HCT116 (cell line): Measurements from ENCODE around the gene EYA3. TPM values are rescaled to one million over a fixed set of nuclear protein-coding genes. Genes with fewer than 3 reads are reported as not detected.

ENCODE experiments used
- ATAC-seq: fragments of 200-7000 bp; cut with Tn5 transposase; 2 replicates; pipeline ENCODE4 v1.9.1; 2020; ENCODE audit warnings: mild to moderate bottlenecking, moderate library complexity
- BruUV-seq: library from RNA; stranded (reverse); fragments of 400-500 nt; replicated peaks from 2 replicates; lab custom pipeline; 2021; lab: Mats Ljungman, UMichigan
- CTCF ChIA-PET: fragments of 300-600 bp; sonication (Branson Sonifier 250); formaldehyde crosslinking; loops from one replicate; lab custom pipeline; 2021; ENCODE audit warnings: antibody characterized with exemption; lab: Charles Lee
- POLR2A ChIA-PET: fragments of 300-600, 350-600 bp; sonication (Branson Sonifier 250); formaldehyde crosslinking; loops from one replicate; lab custom pipeline; 2021; ENCODE audit warnings: antibody characterized with exemption; lab: Charles Lee
- RAD21 ChIA-PET, 2 experiments: fragments of 300-600 bp; sonication (Branson Sonifier 250); formaldehyde crosslinking; loops; one replicate each; lab custom pipeline; 2023; ENCODE audit warnings: low total read pairs in 2 of 2; ENCODE audit not compliant: uncharacterized antibody in 2 of 2, unreplicated experiment in 2 of 2, low non-redundant PET in 1 of 2; lab: Charles Lee
- DNase-seq: peaks from one replicate; pipeline ENCODE4 v3.0.0-alpha.2; 2010; ENCODE audit warnings: low read depth, low spot score
- H2AFZ ChIP-seq: fragments of 200-600 bp; shearing (Covaris generic), sonication (generic); 2 replicates; pipeline ENCODE4 v1.6.1; 2017; ENCODE audit warnings: low read depth, mixed run types, mixed read lengths, antibody characterized with exemption, low read length; ENCODE audit not compliant: poor library complexity, severe bottlenecking
- H3K27ac ChIP-seq: 2 replicates; pipeline ENCODE4 v1.5.1; 2012; ENCODE audit warnings: low read depth, low read length
- H3K27me3 ChIP-seq: fragments of 200-600 bp; sonication (generic); 2 replicates; pipeline ENCODE4 v1.6.1; 2016; ENCODE audit warnings: mixed run types, low read length, mixed read lengths; ENCODE audit not compliant: insufficient read depth
- H3K36me3 ChIP-seq, 2 experiments: fragments of 200-500 bp in 1 of 2; fragments of 200-600 bp in 1 of 2; sonication (Bioruptor generic) in 1 of 2; sonication (generic) in 1 of 2; 2 replicates each; pipeline versions ENCODE4 v1.5.1 to v1.6.1; 2014 to 2016; ENCODE audit warnings: low read length in 2 of 2, inconsistent platforms in 1 of 2, mixed read lengths in 1 of 2, mixed run types in 1 of 2; ENCODE audit not compliant: insufficient read depth in 2 of 2, control insufficient read depth in 1 of 2
- H3K4me1 ChIP-seq, 2 experiments: fragments of 200-600 bp in 1 of 2; sonication (generic) in 1 of 2; 2 replicates each; pipeline versions ENCODE4 v1.5.1 to v1.6.1; 2012 to 2017; ENCODE audit warnings: low read length in 2 of 2, inconsistent platforms in 1 of 2, mild to moderate bottlenecking in 1 of 2, mixed read lengths in 1 of 2, mixed run types in 1 of 2, moderate library complexity in 1 of 2; ENCODE audit not compliant: insufficient read depth in 2 of 2, control insufficient read depth in 1 of 2
- H3K4me2 ChIP-seq: fragments of 200-600 bp; sonication (generic); 2 replicates; pipeline ENCODE4 v1.6.1; 2017; ENCODE audit warnings: mixed run types, low read length, mixed read lengths
- H3K4me3 ChIP-seq, 2 experiments: fragments of 200-600 bp in 1 of 2; sonication (generic) in 1 of 2; replicated peaks in 1 of 2; 2 replicates each; pipeline ENCODE4 v1.5.1; 2011 to 2016; ENCODE audit warnings: low read length in 2 of 2, control low read depth in 1 of 2, low read depth in 1 of 2, mild to moderate bottlenecking in 1 of 2, mixed read lengths in 1 of 2, mixed run types in 1 of 2
- H3K79me2 ChIP-seq: fragments of 200-600 bp; sonication (generic); 2 replicates; pipeline ENCODE4 v1.6.1; 2017; ENCODE audit warnings: mild to moderate bottlenecking, mixed run types, low read length, moderate library complexity, mixed read lengths; ENCODE audit not compliant: insufficient read depth
- H3K9ac ChIP-seq: fragments of 200-600 bp; sonication (generic); 2 replicates; pipeline ENCODE4 v1.6.1; 2016; ENCODE audit warnings: low read length, mixed read lengths
- H3K9me2 ChIP-seq: fragments of 200-600 bp; sonication (generic), shearing (Covaris generic); 2 replicates; pipeline ENCODE4 v1.6.1; 2017; ENCODE audit warnings: mixed run types, mild to moderate bottlenecking, moderate library complexity; ENCODE audit not compliant: insufficient read depth
- H3K9me3 ChIP-seq, 2 experiments: fragments of 200-500 bp in 1 of 2; fragments of 200-600 bp in 1 of 2; sonication (Bioruptor generic) in 1 of 2; sonication (generic) in 1 of 2; 2 replicates each; pipeline ENCODE4 v1.6.1; 2014 to 2017; ENCODE audit warnings: low read length in 2 of 2, mixed read lengths in 2 of 2, inconsistent platforms in 1 of 2, low read depth in 1 of 2, mild to moderate bottlenecking in 1 of 2, mixed run types in 1 of 2, moderate library complexity in 1 of 2; ENCODE audit not compliant: control insufficient read depth in 1 of 2, insufficient read depth in 1 of 2
- H4K20me1 ChIP-seq: fragments of 200-600 bp; sonication (generic), shearing (Covaris generic); 2 replicates; pipeline ENCODE4 v1.6.1; 2017; ENCODE audit warnings: mixed run types, mild to moderate bottlenecking, moderate library complexity; ENCODE audit not compliant: insufficient read depth
- ELF1 ChIP-seq: IDR thresholded peaks from 2 replicates; pipeline ENCODE4 v1.6.1; 2012; ENCODE audit warnings: low read depth, borderline replicate concordance
- TCF7L2 ChIP-seq: IDR thresholded peaks from 2 replicates; pipeline ENCODE4 v1.7.0; 2011; ENCODE audit warnings: borderline replicate concordance, inconsistent platforms; ENCODE audit not compliant: insufficient read depth, insufficient read length; ENCODE audit errors: extremely low read depth
- intact Hi-C: fragments of 100-400 bp; cut with micrococcal nuclease; formaldehyde crosslinking; loops from 2 replicates; pipeline ENCODE4 v1.10.0; 2022
- total RNA-seq: library from RNA; stranded (reverse); gene quantifications from one replicate; pipeline ENCODE4 v1.2.1, GENCODE V29; 2021; ENCODE audit not compliant: unreplicated experiment

EYA3 gene
- total RNA-seq, 1 experiment from 2014 or later: 25.9 TPM

- H3K27ac ChIP-seq: no peak overlapping the region
- ChIA-PET RAD21 (no interaction called here), POLR2A (no interaction called here), CTCF (no interaction called here)
- H2AFZ ChIP-seq: no peak overlapping the region
- no peak overlapping the region for H3K4me3 ChIP-seq
- no peaks in the 10 kb centered on the region for H3K9me3 ChIP-seq
- H3K79me2 ChIP-seq: no peaks in the 10 kb centered on the region
- H3K9ac ChIP-seq: no peak overlapping the region
- H3K4me2 ChIP-seq: no peak overlapping the region
- no peaks in the 10 kb centered on the region for H3K4me1 ChIP-seq
- intact Hi-C loops: no loop called here
- no peaks in the 10 kb centered on the region for H3K27me3 ChIP-seq
- no peaks in the 10 kb centered on the region for H4K20me1 ChIP-seq
- ATAC-seq (no peak), DNase-seq (no peak)
- BruUV-seq: no TSS peak
- H3K9me2 ChIP-seq: no peaks in the 10 kb centered on the region
- H3K36me3 ChIP-seq: no peaks in the 10 kb centered on the region
- TF ChIP-seq TCF7L2: no peak
- no peak for TF ChIP-seq ELF1
Observed at GRCh38 chr1:27922272-27922671, 166.1 kb downstream of the EYA3 start.

Other genes with a start within 250 kb of the EYA3 start
- gene THEMIS2, start 216.1 kb downstream of the EYA3 start, total RNA-seq: 8.0 TPM
- 55.5 TPM for gene RPA2, start 174.0 kb downstream of the EYA3 start, total RNA-seq
- 16.4 TPM for gene SMPDL3B, start 153.6 kb downstream of the EYA3 start, total RNA-seq
- gene XKR8, start 128.6 kb downstream of the EYA3 start, total RNA-seq: 11.0 TPM
- gene PTAFR, start 88.1 kb upstream of the EYA3 start, total RNA-seq: 1.3 TPM
- 102 TPM for gene DNAJC8, start 144.4 kb upstream of the EYA3 start, total RNA-seq
- 169 TPM for gene ATP5IF1, start 147.5 kb upstream of the EYA3 start, total RNA-seq
- gene SESN2, start 170.9 kb upstream of the EYA3 start, total RNA-seq: 36.8 TPM
- 23.8 TPM for gene MED18, start 240.4 kb upstream of the EYA3 start, total RNA-seq